Limb (tissue), 2 donors: ENCODE results near the gene ADSL.
A peak's percentile ranks its signal among the peaks of the same experiment; 100 is the strongest.

ENCODE experiments used
- DNase-seq, 2 donors: peaks; one replicate each; pipeline ENCODE4 v3.0.0-alpha.2; 2016; ENCODE audit errors: extremely low spot score in 2 of 2

Gene ADSL

GRCh38 chr22:40436505-40437431 is 90.5 kb downstream of the ADSL start:
- peak in 1 of 2 donors; percentile 61 for DNase-seq
